HK-2 (cell line): ENCODE data around the gene KIAA1549.

ENCODE experiments used
- DNase-seq: peaks from one replicate; pipeline ENCODE4 v3.0.0-alpha.2; 2018; ENCODE audit not compliant: unreplicated experiment

The KIAA1549 gene

DNA sequence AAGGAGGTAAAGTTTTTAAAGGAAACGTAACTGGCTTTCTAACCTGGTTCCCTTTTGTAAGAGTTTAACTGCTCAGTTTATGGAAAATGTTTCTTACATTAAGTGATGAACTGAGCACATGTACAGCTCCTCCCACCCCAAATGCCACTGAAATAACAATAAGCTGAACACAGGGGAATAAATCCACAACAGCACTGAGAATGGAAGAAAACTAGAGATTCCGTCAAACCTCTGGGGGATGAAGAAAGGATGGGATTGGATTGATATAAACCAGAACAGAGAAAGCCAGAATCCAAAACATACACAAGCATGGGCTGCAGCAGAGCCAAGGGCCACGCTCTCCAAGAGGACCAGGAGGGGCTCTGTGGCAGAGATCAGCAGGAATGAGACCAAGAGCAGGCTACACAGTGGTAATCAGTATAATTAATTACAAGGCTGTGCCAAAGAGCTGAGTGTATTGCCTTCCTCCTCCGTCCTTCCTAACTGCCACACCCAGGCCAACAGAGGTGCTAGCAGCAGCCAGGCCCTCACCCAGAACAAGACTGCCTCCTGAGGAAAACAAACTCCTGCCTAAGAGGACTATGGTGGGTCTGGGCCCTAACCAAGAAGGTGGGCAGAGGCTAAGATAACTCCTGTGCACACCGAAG is 73.9 kb downstream of the KIAA1549 start:
- DNase-seq = no peak

GRCh38 chr7:138903859-138904435 is 77.2 kb downstream of the KIAA1549 start:
- DNase-seq = no peak

GRCh38 chr7:138903186-138903820 is 77.9 kb downstream of the KIAA1549 start:
- DNase-seq = no peak

- DNase-seq = no peak
Measured at GRCh38 chr7:138902161-138902560, 79.0 kb downstream of the KIAA1549 start.

- no peak for DNase-seq
Measured at GRCh38 chr7:138900035-138900828, 81.0 kb downstream of the KIAA1549 start.

DNA sequence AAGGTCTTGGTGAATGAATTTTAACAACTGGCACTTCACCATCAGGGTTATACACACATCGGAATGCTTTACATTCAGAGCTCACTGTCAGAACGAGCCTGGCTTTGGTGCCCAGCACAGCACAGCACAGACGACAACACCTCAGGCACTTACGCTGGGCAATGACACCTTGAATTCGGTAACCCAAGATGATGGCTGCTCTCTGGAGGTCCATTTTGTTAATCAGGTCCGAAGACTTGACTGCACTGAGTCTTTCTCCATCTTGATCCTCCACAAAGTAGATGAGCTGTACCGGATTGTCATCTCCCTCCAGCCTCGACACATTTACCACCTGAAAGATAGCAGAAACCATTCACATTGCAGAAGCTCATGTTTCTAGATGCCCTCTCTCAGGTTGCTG is 82.4 kb downstream of the KIAA1549 start:
- DNase-seq = no peak

- no peak for DNase-seq
Measured at GRCh38 chr7:138898255-138898654, 82.9 kb downstream of the KIAA1549 start.

- DNase-seq = no peak
Measured at GRCh38 chr7:138895679-138896078, 85.5 kb downstream of the KIAA1549 start.

- DNase-seq = no peak
Measured at GRCh38 chr7:138893258-138893657, 87.9 kb downstream of the KIAA1549 start.

- no peak for DNase-seq
Measured at GRCh38 chr7:138892812-138893211, 88.4 kb downstream of the KIAA1549 start.

DNA sequence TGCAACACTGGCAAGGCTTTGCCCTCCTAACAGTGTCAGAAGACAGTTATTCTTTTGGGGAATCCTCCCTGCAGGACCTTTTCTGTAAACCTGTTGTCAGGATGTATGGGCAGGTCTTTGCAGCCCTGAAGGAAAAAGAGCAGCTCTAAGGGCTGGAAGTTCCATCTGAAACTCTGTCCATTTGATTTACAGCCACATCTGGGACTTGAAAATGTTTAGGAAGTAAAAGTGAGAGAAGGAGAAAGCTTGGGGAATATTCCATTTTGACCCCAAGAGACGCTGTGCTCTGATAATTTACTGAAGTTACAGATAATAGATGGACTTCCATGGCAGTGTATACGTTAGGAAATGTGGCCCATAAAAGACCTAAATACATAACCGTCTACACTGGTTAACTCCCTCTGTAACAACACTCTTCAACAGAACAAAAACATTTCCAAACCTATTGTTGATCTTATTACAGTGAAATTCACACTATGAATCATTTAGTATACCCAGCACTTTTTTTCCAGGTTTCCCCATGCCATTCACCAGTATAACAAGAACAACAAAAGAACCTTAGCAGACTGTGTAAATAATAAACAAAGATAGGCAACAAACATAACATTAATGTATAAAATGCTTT is 89.1 kb downstream of the KIAA1549 start:
- DNase-seq = no peak

DNA sequence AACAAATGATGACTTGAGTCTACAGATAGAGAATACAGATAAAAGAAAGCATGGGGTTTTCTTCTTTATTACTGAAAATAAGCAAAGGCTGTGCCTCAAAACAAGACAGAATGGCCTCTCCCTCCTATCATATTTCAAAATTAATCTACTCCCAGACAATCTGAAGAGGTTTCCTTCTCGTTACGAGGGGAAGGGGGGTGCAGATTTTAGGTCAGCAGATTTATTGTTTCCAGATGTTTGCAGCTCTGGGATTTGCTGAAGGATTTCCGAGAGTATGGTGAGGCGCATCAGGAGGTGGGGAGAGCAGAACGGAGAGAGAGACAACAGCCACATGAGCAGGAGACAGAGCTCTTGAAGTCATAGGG is 89.8 kb downstream of the KIAA1549 start:
- DNase-seq = no peak

- no peak for DNase-seq
Measured at GRCh38 chr7:138890499-138891445, 90.4 kb downstream of the KIAA1549 start.

- DNase-seq = no peak
Measured at GRCh38 chr7:138889582-138890498, 91.3 kb downstream of the KIAA1549 start.

- no peak for DNase-seq
Measured at GRCh38 chr7:138887872-138888656, 93.1 kb downstream of the KIAA1549 start.

- no peak for DNase-seq
Measured at GRCh38 chr7:138887085-138887710, 94.0 kb downstream of the KIAA1549 start.

- DNase-seq = no peak
Measured at GRCh38 chr7:138886501-138886917, 94.7 kb downstream of the KIAA1549 start.

- DNase-seq = no peak
Measured at GRCh38 chr7:138885383-138886147, 95.6 kb downstream of the KIAA1549 start.
